ENCODE data around the gene CCDC154. TPM values are rescaled to one million over a fixed set of nuclear protein-coding genes. Genes with fewer than 3 reads are reported as not detected.
A peak's percentile ranks its signal among the peaks of the same experiment; 100 is the strongest.

Gene CCDC154
- total and polyA plus RNA-seq, 9 of the 15 experiments (the other 6 are each of a cell fraction or from before 2014, with no cell fraction given), result 0.15 to 1.4 (median 0.20) TPM; not detected in 5

- POLR2A ChIA-PET, result interaction anchor here (1.5 kb wide), 1 partner anchor 9 kb away, joined by 6 read pairs; the partner anchor contains the start of gene UQCC4
- intact Hi-C loops (cut with micrococcal nuclease), result no loop called here
Measured at GRCh38 chr16:1429631-1430030, 14.7 kb downstream of the CCDC154 start.

More at GRCh38 chr16:1429631-1430030, 14.7 kb downstream of the CCDC154 start:
- BruUV-seq (replicated peaks), result no TSS peak
- in situ Hi-C loops (cut with MboI), result no loop called here
- Histone ChIP-seq H3K79me2 (ENCODE audit: control insufficient read depth, insufficient read depth, low read length) (no peaks in the 10 kb centered on the region), H3K9ac (ENCODE audit: insufficient read depth in 1 of 2, low read depth in 2 of 2, low read length in 2 of 2) (peak overlapping the region in 1 of 2 experiments; percentile 58; a peak in 2 of 4 replicates), H3K9me3 (replicated peaks; ENCODE audit: control insufficient read depth, insufficient read depth, low read depth, low read length) (no peaks in the 10 kb centered on the region), H2AFZ (ENCODE audit: low read depth, low read length) (no peak overlapping the region), H3K4me1 (replicated peaks in 1 of 2; ENCODE audit: control insufficient read depth in 2 of 2, insufficient read depth in 2 of 2, low read length in 2 of 2) (peaks cover 0 to 89% of the 10 kb centered on the region in 2 experiments; a peak in 2 of 5 replicates), H3K9me1 (ENCODE audit: control insufficient read depth, insufficient read depth, low read length) (no peaks in the 10 kb centered on the region), H3K36me3 (ENCODE audit: control insufficient read depth, insufficient read depth, low read length) (no peaks in the 10 kb centered on the region), H3K4me2 (ENCODE audit: insufficient read depth, low read length) (no peak overlapping the region), H3K27me3 (ENCODE audit: control insufficient read depth in 2 of 2, insufficient read depth in 2 of 2, low read length in 2 of 2) (peaks cover 0 to 15% of the 10 kb centered on the region in 2 experiments; a peak in 2 of 5 replicates), H3K27ac (ENCODE audit: extremely low read depth, low read depth, low read length) (no peak overlapping the region), H4K20me1 (replicated peaks; ENCODE audit: control insufficient read depth, insufficient read depth, low read length) (no peaks in the 10 kb centered on the region), H3K4me3 (no peak overlapping the region)
- TF ChIP-seq ZNF764 (CRISPR knock-in tag; IDR thresholded peaks at IDR 0.05; ENCODE audit: low read depth) (no peak), USF1 (CRISPR knock-in tag; IDR thresholded peaks at IDR 0.05) (no peak), ZNF445 (CRISPR knock-in tag; IDR thresholded peaks at IDR 0.05; ENCODE audit: low read depth) (no peak), TFAP4 (CRISPR knock-in tag; IDR thresholded peaks at IDR 0.05; ENCODE audit: borderline replicate concordance) (no peak), NFE2 (IDR thresholded peaks at IDR 0.05; ENCODE audit: low read depth) (no peak), ZNF121 (CRISPR knock-in tag; conservative IDR thresholded peaks at IDR 0.05) (no peak), MYBL2 (IDR thresholded peaks at IDR 0.05; ENCODE audit: low read depth) (no peak), MYBL2 (CRISPR knock-in tag; IDR thresholded peaks at IDR 0.05; ENCODE audit: borderline replicate concordance) (no peak)
- ATAC-seq, result no peak
- CTCF ChIA-PET (ENCODE audit: low intra/inter-chr PET ratio), result no interaction called here
- no peak for FAIRE-seq
- no peak for DNase-seq (ENCODE audit: extremely low read depth in 1 of 4, low spot score in 3 of 4)
- WGBS (ENCODE audit: insufficient coverage, low coverage, missing lambda C conversion rate), result 74% methylated on average over 12 of the region's 13 CpGs
